T-helper 1 cell treated with Interleukin-12 subunit alpha and Interleukin-12 subunit beta and Interleukin-4 antibody, amounts not matched to agents 30 μg/mL and 1 μg/mL, for 36 hours (primary cell): ENCODE data around the gene ABTB2.

Source experiments
- H3K27ac Mint-ChIP-seq: one replicate; pipeline ENCODE4 v1.8.0; 2021; ENCODE audit warnings: mild to moderate bottlenecking, mixed read lengths
- H3K27me3 Mint-ChIP-seq: one replicate; pipeline ENCODE4 v1.8.0; 2021; ENCODE audit warnings: low read depth, mixed read lengths
- H3K36me3 Mint-ChIP-seq: one replicate; pipeline ENCODE4 v1.8.0; 2021; ENCODE audit warnings: low read depth, mixed read lengths
- H3K4me1 Mint-ChIP-seq: one replicate; pipeline ENCODE4 v1.8.0; 2021; ENCODE audit warnings: low read depth, mixed read lengths
- H3K4me3 Mint-ChIP-seq: one replicate; pipeline ENCODE4 v1.8.0; 2021; ENCODE audit warnings: mild to moderate bottlenecking, moderate library complexity, mixed read lengths
- H3K9me3 Mint-ChIP-seq: one replicate; pipeline ENCODE4 v1.8.0; 2021; ENCODE audit warnings: mixed read lengths

ABTB2 gene

GRCh38 chr11:34267013-34267412, 90.8 kb downstream of the ABTB2 start:
- Mint-ChIP-seq H3K4me3 (no peak overlapping the region), H3K4me1 (peaks cover 4% of the 10 kb centered on the region), H3K27me3 (peaks cover 21% of the 10 kb centered on the region), H3K9me3 (no peaks in the 10 kb centered on the region), H3K27ac (no peak overlapping the region), H3K36me3 (no peaks in the 10 kb centered on the region)

GRCh38 chr11:34266090-34266912, 91.5 kb downstream of the ABTB2 start:
- Mint-ChIP-seq H3K4me3 (no peak overlapping the region), H3K27ac (no peak overlapping the region), H3K27me3 (peaks cover 23% of the 10 kb centered on the region)

GRCh38 chr11:34264303-34265110, 93.3 kb downstream of the ABTB2 start:
- Mint-ChIP-seq H3K9me3 (no peaks in the 10 kb centered on the region), H3K27me3 (peaks cover 28% of the 10 kb centered on the region), H3K36me3 (no peaks in the 10 kb centered on the region), H3K27ac (no peak overlapping the region), H3K4me1 (peaks cover 4% of the 10 kb centered on the region), H3K4me3 (no peak overlapping the region)

More at GRCh38 chr11:34266090-34266912, 91.5 kb downstream of the ABTB2 start:
- no peaks in the 10 kb centered on the region for H3K36me3 Mint-ChIP-seq
- H3K9me3 Mint-ChIP-seq: no peaks in the 10 kb centered on the region
- peaks cover 4% of the 10 kb centered on the region for H3K4me1 Mint-ChIP-seq

GRCh38 chr11:34263441-34264091, 94.2 kb downstream of the ABTB2 start:
- Mint-ChIP-seq H3K27ac (no peak overlapping the region), H3K36me3 (no peaks in the 10 kb centered on the region), H3K4me3 (no peak overlapping the region), H3K9me3 (no peaks in the 10 kb centered on the region), H3K4me1 (peaks cover 4% of the 10 kb centered on the region), H3K27me3 (peaks cover 36% of the 10 kb centered on the region)

GRCh38 chr11:34262531-34263081, 95.2 kb downstream of the ABTB2 start:
- no peaks in the 10 kb centered on the region for H3K36me3 Mint-ChIP-seq
- H3K4me3 Mint-ChIP-seq: no peak overlapping the region
- peaks cover 41% of the 10 kb centered on the region for H3K27me3 Mint-ChIP-seq
- H3K9me3 Mint-ChIP-seq: no peaks in the 10 kb centered on the region
- no peak overlapping the region for H3K27ac Mint-ChIP-seq
- H3K4me1 Mint-ChIP-seq: peaks cover 4% of the 10 kb centered on the region

GRCh38 chr11:34261820-34262219, 96.0 kb downstream of the ABTB2 start:
- peaks cover 4% of the 10 kb centered on the region for H3K4me1 Mint-ChIP-seq
- no peak overlapping the region for H3K27ac Mint-ChIP-seq
- no peaks in the 10 kb centered on the region for H3K36me3 Mint-ChIP-seq
- no peaks in the 10 kb centered on the region for H3K9me3 Mint-ChIP-seq
- no peak overlapping the region for H3K4me3 Mint-ChIP-seq
- peaks cover 46% of the 10 kb centered on the region for H3K27me3 Mint-ChIP-seq

GRCh38 chr11:34261095-34261494, 96.7 kb downstream of the ABTB2 start:
- no peak overlapping the region for H3K4me3 Mint-ChIP-seq
- H3K27me3 Mint-ChIP-seq: peaks cover 47% of the 10 kb centered on the region
- H3K9me3 Mint-ChIP-seq: no peaks in the 10 kb centered on the region
- H3K36me3 Mint-ChIP-seq: no peaks in the 10 kb centered on the region
- H3K4me1 Mint-ChIP-seq: no peaks in the 10 kb centered on the region
- H3K27ac Mint-ChIP-seq: no peak overlapping the region

GRCh38 chr11:34260072-34260575, 97.7 kb downstream of the ABTB2 start:
- H3K27me3 Mint-ChIP-seq: peaks cover 51% of the 10 kb centered on the region
- no peak overlapping the region for H3K4me3 Mint-ChIP-seq
- H3K27ac Mint-ChIP-seq: no peak overlapping the region
- H3K36me3 Mint-ChIP-seq: no peaks in the 10 kb centered on the region
- peaks cover under 1% of the 10 kb centered on the region for H3K4me1 Mint-ChIP-seq
- H3K9me3 Mint-ChIP-seq: no peaks in the 10 kb centered on the region

- no peak overlapping the region for H3K4me3 Mint-ChIP-seq
- peaks cover 56% of the 10 kb centered on the region for H3K27me3 Mint-ChIP-seq
- H3K4me1 Mint-ChIP-seq: peaks cover 3% of the 10 kb centered on the region
- H3K9me3 Mint-ChIP-seq: no peaks in the 10 kb centered on the region
- H3K27ac Mint-ChIP-seq: no peak overlapping the region
- no peaks in the 10 kb centered on the region for H3K36me3 Mint-ChIP-seq
Measured at GRCh38 chr11:34259087-34259486, 98.7 kb downstream of the ABTB2 start.

GRCh38 chr11:34256626-34257025, 101.2 kb downstream of the ABTB2 start:
- Mint-ChIP-seq H3K27ac (no peak overlapping the region), H3K4me1 (peaks cover 12% of the 10 kb centered on the region), H3K9me3 (no peaks in the 10 kb centered on the region), H3K4me3 (no peak overlapping the region), H3K27me3 (peaks cover 65% of the 10 kb centered on the region), H3K36me3 (no peaks in the 10 kb centered on the region)

GRCh38 chr11:34256150-34256549, 101.7 kb downstream of the ABTB2 start:
- no peak overlapping the region for H3K27ac Mint-ChIP-seq
- H3K27me3 Mint-ChIP-seq: peaks cover 70% of the 10 kb centered on the region
- H3K9me3 Mint-ChIP-seq: no peaks in the 10 kb centered on the region
- no peak overlapping the region for H3K4me3 Mint-ChIP-seq
- H3K36me3 Mint-ChIP-seq: no peaks in the 10 kb centered on the region
- peaks cover 17% of the 10 kb centered on the region for H3K4me1 Mint-ChIP-seq

- no peaks in the 10 kb centered on the region for H3K36me3 Mint-ChIP-seq
- H3K27ac Mint-ChIP-seq: no peak overlapping the region
- H3K27me3 Mint-ChIP-seq: peaks cover 66% of the 10 kb centered on the region
- H3K4me1 Mint-ChIP-seq: peaks cover 28% of the 10 kb centered on the region
- no peaks in the 10 kb centered on the region for H3K9me3 Mint-ChIP-seq
- H3K4me3 Mint-ChIP-seq: no peak overlapping the region
Measured at GRCh38 chr11:34255101-34255500, 102.7 kb downstream of the ABTB2 start.

GRCh38 chr11:34254011-34254410, 103.8 kb downstream of the ABTB2 start:
- Mint-ChIP-seq H3K4me1 (peaks cover 37% of the 10 kb centered on the region), H3K27ac (peak overlapping the region; percentile 5), H3K4me3 (no peak overlapping the region), H3K9me3 (no peaks in the 10 kb centered on the region), H3K27me3 (peaks cover 62% of the 10 kb centered on the region), H3K36me3 (peaks cover 2% of the 10 kb centered on the region)

- Mint-ChIP-seq H3K4me3 (no peak overlapping the region), H3K27me3 (peaks cover 54% of the 10 kb centered on the region), H3K9me3 (no peaks in the 10 kb centered on the region), H3K4me1 (peaks cover 47% of the 10 kb centered on the region), H3K36me3 (peaks cover 2% of the 10 kb centered on the region), H3K27ac (no peak overlapping the region)
Measured at GRCh38 chr11:34252651-34253050, 105.2 kb downstream of the ABTB2 start.
